Activated naive CD4-positive, alpha-beta T cell treated with anti-CD3 and anti-CD28 coated beads for 36 hours (primary cell): ENCODE results near the gene DHX34. TPM values are rescaled to one million over a fixed set of nuclear protein-coding genes. Genes with fewer than 3 reads are reported as not detected.
"Not testable (repeated sequence)": the region's sequence is repeated elsewhere in the genome, so short reads cannot be mapped to it uniquely, and the experiment has no call there.

Experiments used
- CTCF ChIA-PET: fragments of 350-600 bp; sonication (Branson Sonifier 250); formaldehyde crosslinking; loops from one replicate; lab custom pipeline; 2021; ENCODE audit warnings: antibody characterized with exemption; lab: Charles Lee
- DNase-seq: peaks from one replicate; pipeline ENCODE4 v3.0.0-alpha.2; 2020
- H3K27ac Mint-ChIP-seq: one replicate; pipeline ENCODE4 v1.8.0; 2021; ENCODE audit warnings: mild to moderate bottlenecking, mixed read lengths
- H3K27me3 Mint-ChIP-seq: one replicate; pipeline ENCODE4 v1.8.0; 2021; ENCODE audit warnings: low read depth, mixed read lengths
- H3K36me3 Mint-ChIP-seq: one replicate; pipeline ENCODE4 v1.8.0; 2021; ENCODE audit warnings: low read depth, mixed read lengths
- H3K4me1 Mint-ChIP-seq: one replicate; pipeline ENCODE4 v1.8.0; 2021; ENCODE audit warnings: low read depth, mixed read lengths
- H3K4me3 Mint-ChIP-seq: one replicate; pipeline ENCODE4 v1.8.0; 2021; ENCODE audit warnings: mild to moderate bottlenecking, moderate library complexity, mixed read lengths
- H3K9me3 Mint-ChIP-seq: one replicate; pipeline ENCODE4 v1.8.0; 2021; ENCODE audit warnings: mixed read lengths
- intact Hi-C: fragments of 100-400 bp; cut with micrococcal nuclease; formaldehyde crosslinking; loops from one replicate; pipeline ENCODE4 v1.15.1; 2023
- total RNA-seq, 2 experiments: library from RNA; stranded (reverse); gene quantifications; one replicate each; pipeline ENCODE4 v1.2.3, GENCODE V29; 2021

DHX34 gene
- total RNA-seq, 2 experiments from 2014 or later, result 11.2 to 11.6 TPM

DNA sequence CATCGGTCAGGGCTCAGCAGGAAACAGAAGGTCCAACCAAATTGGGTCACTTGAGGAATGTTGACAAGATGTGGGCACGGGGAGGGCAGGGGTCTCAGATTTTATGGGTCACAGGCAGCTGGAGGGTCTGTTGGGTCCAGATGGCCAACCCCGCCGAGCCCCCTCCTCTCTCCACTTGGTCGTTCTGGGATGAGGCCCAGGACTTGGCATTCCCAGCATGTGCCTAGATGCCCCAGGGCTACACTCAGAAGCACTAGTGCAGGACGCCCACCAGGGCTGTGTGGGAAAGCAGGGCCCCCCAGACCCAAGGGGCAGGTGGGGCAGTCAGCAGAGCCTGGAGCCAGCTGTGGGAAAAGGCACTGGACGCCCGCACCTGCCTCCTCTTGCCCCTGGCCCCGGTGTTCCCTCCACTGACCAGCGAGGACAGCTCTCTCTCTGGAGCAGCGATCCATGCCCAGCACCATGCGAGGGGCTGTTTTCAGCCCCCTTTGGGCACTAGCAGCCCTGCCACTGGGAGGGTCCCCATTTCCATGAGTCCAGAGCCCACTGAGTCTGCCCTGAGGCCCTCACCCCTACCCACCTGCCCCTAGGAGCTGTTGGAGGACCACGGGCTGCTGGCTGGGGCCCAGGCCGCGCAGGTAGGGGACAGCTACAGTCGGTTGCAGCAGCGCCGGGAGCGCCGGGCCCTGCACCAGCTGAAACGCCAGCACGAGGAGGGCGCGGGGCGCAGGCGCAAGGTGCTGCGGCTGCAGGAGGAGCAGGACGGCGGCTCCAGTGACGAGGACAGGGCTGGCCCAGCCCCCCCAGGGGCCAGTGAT is 26.0 kb downstream of the DHX34 start:
- intact Hi-C loops, result no loop called here
- peaks cover 2% of the 10 kb centered on the region for H3K4me1 Mint-ChIP-seq
- no peaks in the 10 kb centered on the region for H3K27me3 Mint-ChIP-seq
- H3K27ac Mint-ChIP-seq, result no peak overlapping the region
- DNase-seq, result no peak
- CTCF ChIA-PET, result interaction anchor here (0.6 kb wide), 1 partner anchor 522 kb away, joined by 4 read pairs; no protein-coding TSS in a partner anchor
- no peak overlapping the region for H3K4me3 Mint-ChIP-seq
- H3K36me3 Mint-ChIP-seq, result peaks cover 15% of the 10 kb centered on the region
- H3K9me3 Mint-ChIP-seq, result no peaks in the 10 kb centered on the region

- Mint-ChIP-seq H3K9me3 (no peaks in the 10 kb centered on the region), H3K36me3 (peaks cover 19% of the 10 kb centered on the region), H3K4me1 (peaks cover 2% of the 10 kb centered on the region), H3K27me3 (no peaks in the 10 kb centered on the region), H3K4me3 (no peak overlapping the region), H3K27ac (no peak overlapping the region)
- CTCF ChIA-PET, result interaction anchor here (0.6 kb wide), 1 partner anchor 521 kb away, joined by 4 read pairs; no protein-coding TSS in a partner anchor
- intact Hi-C loops, result no loop called here
- DNase-seq, result no peak
Observed at GRCh38 chr19:47375694-47376588, 26.8 kb downstream of the DHX34 start.

GRCh38 chr19:47376589-47377144 is 27.6 kb downstream of the DHX34 start:
- no peak for DNase-seq
- Mint-ChIP-seq H3K4me1 (peaks cover 7% of the 10 kb centered on the region), H3K9me3 (no peaks in the 10 kb centered on the region), H3K27me3 (no peaks in the 10 kb centered on the region), H3K4me3 (no peak overlapping the region), H3K27ac (no peak overlapping the region), H3K36me3 (peaks cover 23% of the 10 kb centered on the region)
- CTCF ChIA-PET, result no interaction called here
- intact Hi-C loops, result no loop called here

GRCh38 chr19:47377208-47377701 is 28.1 kb downstream of the DHX34 start:
- H3K36me3 Mint-ChIP-seq, result peaks cover 26% of the 10 kb centered on the region
- intact Hi-C loops, result no loop called here
- no peak overlapping the region for H3K4me3 Mint-ChIP-seq
- no peak for DNase-seq
- CTCF ChIA-PET, result no interaction called here
- H3K9me3 Mint-ChIP-seq, result no peaks in the 10 kb centered on the region
- H3K27me3 Mint-ChIP-seq, result no peaks in the 10 kb centered on the region
- H3K27ac Mint-ChIP-seq, result no peak overlapping the region
- H3K4me1 Mint-ChIP-seq, result peaks cover 10% of the 10 kb centered on the region

- DNase-seq, result no peak
- peaks cover 10% of the 10 kb centered on the region for H3K4me1 Mint-ChIP-seq
- H3K36me3 Mint-ChIP-seq, result peaks cover 24% of the 10 kb centered on the region
- no peaks in the 10 kb centered on the region for H3K9me3 Mint-ChIP-seq
- CTCF ChIA-PET, result no interaction called here
- H3K27me3 Mint-ChIP-seq, result no peaks in the 10 kb centered on the region
- no peak overlapping the region for H3K4me3 Mint-ChIP-seq
- H3K27ac Mint-ChIP-seq, result no peak overlapping the region
- intact Hi-C loops, result no loop called here
Observed at GRCh38 chr19:47377801-47378200, 28.7 kb downstream of the DHX34 start.

DNA sequence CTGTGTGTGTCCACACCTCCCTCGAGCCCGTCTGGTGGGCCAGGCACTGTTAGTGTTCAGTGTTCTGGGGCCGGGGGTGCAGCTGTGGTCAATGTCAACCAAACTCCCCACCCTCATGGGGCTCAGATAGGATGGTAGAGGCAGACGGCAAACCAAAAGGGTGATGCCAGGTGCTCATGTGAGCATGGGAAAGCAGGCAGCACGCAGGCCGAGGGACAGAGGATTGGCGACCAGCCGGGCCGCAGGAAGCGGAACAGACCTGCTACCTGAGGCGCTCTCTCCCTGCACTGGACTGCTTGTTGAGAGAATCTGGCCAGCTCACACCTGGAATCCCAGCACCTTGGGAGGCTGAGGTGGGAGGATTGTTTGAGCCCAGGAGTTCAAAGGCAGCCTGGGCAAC is 29.1 kb downstream of the DHX34 start:
- Mint-ChIP-seq H3K27me3 (no peaks in the 10 kb centered on the region), H3K9me3 (no peaks in the 10 kb centered on the region), H3K4me3 (no peak overlapping the region), H3K27ac (no peak overlapping the region), H3K4me1 (peaks cover 13% of the 10 kb centered on the region), H3K36me3 (peaks cover 24% of the 10 kb centered on the region)
- CTCF ChIA-PET, result interaction anchor here (1.0 kb wide), 1 partner anchor 13 kb away, joined by 5 read pairs; no protein-coding TSS in a partner anchor
- no peak for DNase-seq
- intact Hi-C loops, result no loop called here

DNA sequence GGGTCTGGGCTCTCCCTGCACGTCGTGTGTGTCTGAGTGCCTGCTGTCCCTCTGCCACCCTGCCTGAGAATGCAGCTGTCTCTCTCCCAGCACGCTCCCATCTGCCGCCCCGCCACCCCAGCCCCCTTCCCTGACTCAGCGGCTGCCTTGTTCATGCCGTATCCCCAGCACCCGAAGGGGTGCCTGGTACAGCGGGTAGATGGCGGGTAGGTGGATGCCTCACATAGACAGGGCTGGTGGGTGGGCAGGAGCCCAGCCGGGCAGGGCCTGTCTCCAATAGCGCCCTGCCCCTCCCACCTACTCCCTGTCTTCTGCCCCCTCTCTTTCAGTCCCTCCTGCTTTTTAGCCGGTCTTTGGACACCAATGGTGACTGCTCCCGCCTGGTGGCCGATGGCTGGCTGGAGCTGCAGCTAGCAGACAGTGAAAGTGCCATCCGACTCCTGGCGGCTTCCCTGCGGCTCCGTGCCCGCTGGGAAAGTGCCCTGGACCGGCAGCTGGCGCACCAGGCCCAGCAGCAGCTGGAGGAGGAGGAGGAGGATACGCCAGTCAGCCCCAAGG is 30.3 kb downstream of the DHX34 start:
- CTCF ChIA-PET, result interaction anchor here (1.0 kb wide), 1 partner anchor 12 kb away, joined by 5 read pairs; no protein-coding TSS in a partner anchor
- H3K27ac Mint-ChIP-seq, result no peak overlapping the region
- no peak for DNase-seq
- peaks cover 24% of the 10 kb centered on the region for H3K36me3 Mint-ChIP-seq
- H3K4me1 Mint-ChIP-seq, result peaks cover 16% of the 10 kb centered on the region
- intact Hi-C loops, result no loop called here
- no peak overlapping the region for H3K4me3 Mint-ChIP-seq
- H3K9me3 Mint-ChIP-seq, result no peaks in the 10 kb centered on the region
- H3K27me3 Mint-ChIP-seq, result no peaks in the 10 kb centered on the region

GRCh38 chr19:47380559-47380958 is 31.4 kb downstream of the DHX34 start:
- no peak for DNase-seq
- no peaks in the 10 kb centered on the region for H3K9me3 Mint-ChIP-seq
- no peak overlapping the region for H3K4me3 Mint-ChIP-seq
- H3K27me3 Mint-ChIP-seq, result no peaks in the 10 kb centered on the region
- peaks cover 24% of the 10 kb centered on the region for H3K36me3 Mint-ChIP-seq
- intact Hi-C loops, result no loop called here
- CTCF ChIA-PET, result no interaction called here
- H3K4me1 Mint-ChIP-seq, result peaks cover 16% of the 10 kb centered on the region
- no peak overlapping the region for H3K27ac Mint-ChIP-seq

- Mint-ChIP-seq H3K9me3 (no peaks in the 10 kb centered on the region), H3K36me3 (peaks cover 24% of the 10 kb centered on the region), H3K27me3 (no peaks in the 10 kb centered on the region), H3K27ac (no peak overlapping the region), H3K4me3 (no peak overlapping the region), H3K4me1 (peaks cover 16% of the 10 kb centered on the region)
- CTCF ChIA-PET, result interaction anchor here (1.0 kb wide), 1 partner anchor 10 kb away, joined by 3 read pairs; no protein-coding TSS in a partner anchor
- intact Hi-C loops, result no loop called here
- DNase-seq, result no peak
Observed at GRCh38 chr19:47381121-47381520, 32.0 kb downstream of the DHX34 start.

- H3K27ac Mint-ChIP-seq, result peak overlapping the region; percentile 53
- intact Hi-C loops, result no loop called here
- DNase-seq, result peak; percentile 10
- CTCF ChIA-PET, result interaction anchor here (1.0 to 2.5 kb wide), 2 partner anchors 9 to 33 kb away, joined by 3 to 6 read pairs; partner anchors contain the start of gene DHX34
- H3K36me3 Mint-ChIP-seq, result peaks cover 23% of the 10 kb centered on the region
- H3K4me3 Mint-ChIP-seq, result no peak overlapping the region
- no peaks in the 10 kb centered on the region for H3K9me3 Mint-ChIP-seq
- peaks cover 16% of the 10 kb centered on the region for H3K4me1 Mint-ChIP-seq
- H3K27me3 Mint-ChIP-seq, result no peaks in the 10 kb centered on the region
Observed at GRCh38 chr19:47381653-47382279, 32.7 kb downstream of the DHX34 start.

- intact Hi-C loops, H3K27me3 Mint-ChIP-seq, H3K4me3 Mint-ChIP-seq, H3K27ac Mint-ChIP-seq, H3K9me3 Mint-ChIP-seq, DNase-seq: not testable (repeated sequence)
- Mint-ChIP-seq H3K36me3 (peaks cover 19% of the 10 kb centered on the region), H3K4me1 (peaks cover 16% of the 10 kb centered on the region)
- CTCF ChIA-PET, result interaction anchor here (2.5 kb wide), 1 partner anchor 35 kb away, joined by 6 read pairs; the partner anchor contains the start of gene DHX34
Observed at GRCh38 chr19:47383890-47384289, 34.8 kb downstream of the DHX34 start.
